Measurements from ENCODE around the gene PRAMEF12. TPM values are rescaled to one million over a fixed set of nuclear protein-coding genes. Genes with fewer than 3 reads are reported as not detected.
"Not testable (repeated sequence)": the region's sequence is repeated elsewhere in the genome, so short reads cannot be mapped to it uniquely, and the experiment has no call there.

Gene PRAMEF12
- total RNA-seq, 1 donor from 2014 or later, result not detected

DNA sequence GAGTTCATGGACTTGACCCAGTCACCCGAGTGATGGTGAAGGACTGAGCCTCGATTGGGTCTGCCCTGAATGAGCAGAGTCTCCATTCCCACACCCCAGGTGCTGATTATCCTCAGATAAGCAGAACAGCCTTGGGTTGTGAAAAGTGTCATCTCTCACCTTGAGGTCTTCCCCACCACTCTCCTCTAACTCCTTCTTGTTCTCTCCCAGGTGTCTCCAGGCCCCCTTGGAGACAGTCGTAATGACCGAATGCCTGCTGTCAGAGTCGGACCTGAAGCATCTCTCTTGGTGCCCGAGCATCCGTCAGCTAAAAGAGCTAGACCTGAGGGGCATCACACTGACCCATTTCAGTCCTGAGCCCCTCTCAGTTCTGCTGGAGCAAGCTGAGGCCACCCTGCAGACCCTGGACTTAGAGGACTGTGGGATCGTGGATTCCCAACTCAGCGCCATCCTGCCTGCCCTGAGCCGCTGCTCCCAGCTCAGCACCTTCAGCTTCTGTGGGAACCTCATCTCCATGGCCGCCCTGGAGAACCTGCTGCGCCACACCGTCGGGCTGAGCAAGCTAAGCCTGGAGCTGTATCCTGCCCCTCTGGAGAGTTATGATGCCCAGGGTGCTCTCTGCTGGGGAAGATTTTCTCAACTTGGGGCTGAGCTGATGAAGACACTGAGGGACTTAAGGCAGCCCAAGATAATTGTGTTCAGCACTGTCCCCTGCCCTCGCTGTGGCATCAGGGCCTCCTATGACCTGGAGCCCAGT is 3.4 kb downstream of the PRAMEF12 start:
- no peak for DNase-seq

DNA sequence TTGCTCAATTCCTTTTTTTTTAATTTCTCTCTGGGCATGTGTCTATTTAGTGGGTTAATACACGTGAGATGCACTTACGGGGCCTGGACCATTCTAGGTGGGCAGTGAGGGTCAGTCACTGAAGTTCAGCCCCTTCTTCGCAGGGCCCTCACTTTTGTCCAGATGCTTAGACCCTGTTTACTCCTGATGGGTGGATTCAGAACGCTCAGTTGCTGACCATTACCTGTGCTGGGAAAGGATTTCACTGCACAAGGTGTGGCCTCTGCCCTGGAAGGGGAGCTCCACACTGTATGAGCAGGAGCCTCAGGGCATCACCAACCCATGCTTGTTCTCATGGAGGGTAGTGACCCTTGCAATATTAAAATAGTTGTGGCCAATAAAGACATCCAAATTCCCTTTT is 4.5 kb downstream of the PRAMEF12 start:
- Histone ChIP-seq H3K27me3 (no peaks in the 10 kb centered on the region), H3K4me3 (no peak overlapping the region), H3K36me3 (no peaks in the 10 kb centered on the region), H3K9me3 (no peaks in the 10 kb centered on the region), H3K4me1 (no peaks in the 10 kb centered on the region), H3K27ac (no peak overlapping the region)
- intact Hi-C loops (cut with DNase I), result no loop called here
- DNase-seq (no peak), ATAC-seq (no peak)
- TF ChIP-seq, protein P1, sequence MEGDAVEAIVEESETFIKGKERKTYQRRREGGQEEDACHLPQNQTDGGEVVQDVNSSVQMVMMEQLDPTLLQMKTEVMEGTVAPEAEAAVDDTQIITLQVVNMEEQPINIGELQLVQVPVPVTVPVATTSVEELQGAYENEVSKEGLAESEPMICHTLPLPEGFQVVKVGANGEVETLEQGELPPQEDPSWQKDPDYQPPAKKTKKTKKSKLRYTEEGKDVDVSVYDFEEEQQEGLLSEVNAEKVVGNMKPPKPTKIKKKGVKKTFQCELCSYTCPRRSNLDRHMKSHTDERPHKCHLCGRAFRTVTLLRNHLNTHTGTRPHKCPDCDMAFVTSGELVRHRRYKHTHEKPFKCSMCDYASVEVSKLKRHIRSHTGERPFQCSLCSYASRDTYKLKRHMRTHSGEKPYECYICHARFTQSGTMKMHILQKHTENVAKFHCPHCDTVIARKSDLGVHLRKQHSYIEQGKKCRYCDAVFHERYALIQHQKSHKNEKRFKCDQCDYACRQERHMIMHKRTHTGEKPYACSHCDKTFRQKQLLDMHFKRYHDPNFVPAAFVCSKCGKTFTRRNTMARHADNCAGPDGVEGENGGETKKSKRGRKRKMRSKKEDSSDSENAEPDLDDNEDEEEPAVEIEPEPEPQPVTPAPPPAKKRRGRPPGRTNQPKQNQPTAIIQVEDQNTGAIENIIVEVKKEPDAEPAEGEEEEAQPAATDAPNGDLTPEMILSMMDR (IDR thresholded peaks at IDR 0.05), result no peak

More for the DNA sequence above, 3.4 kb downstream of the PRAMEF12 start:
- no peaks in the 10 kb centered on the region for H3K27me3 ChIP-seq
- H3K36me3 ChIP-seq, result no peaks in the 10 kb centered on the region
- H3K27ac ChIP-seq, result no peak overlapping the region
- no peaks in the 10 kb centered on the region for H3K9me3 ChIP-seq
- H3K4me3 ChIP-seq, result no peak overlapping the region
- H3K4me1 ChIP-seq, result no peaks in the 10 kb centered on the region
- intact Hi-C loops (cut with DNase I), result no loop called here
- TF ChIP-seq, protein P1 (IDR thresholded peaks at IDR 0.05), result no peak
- ATAC-seq, result no peak

DNA sequence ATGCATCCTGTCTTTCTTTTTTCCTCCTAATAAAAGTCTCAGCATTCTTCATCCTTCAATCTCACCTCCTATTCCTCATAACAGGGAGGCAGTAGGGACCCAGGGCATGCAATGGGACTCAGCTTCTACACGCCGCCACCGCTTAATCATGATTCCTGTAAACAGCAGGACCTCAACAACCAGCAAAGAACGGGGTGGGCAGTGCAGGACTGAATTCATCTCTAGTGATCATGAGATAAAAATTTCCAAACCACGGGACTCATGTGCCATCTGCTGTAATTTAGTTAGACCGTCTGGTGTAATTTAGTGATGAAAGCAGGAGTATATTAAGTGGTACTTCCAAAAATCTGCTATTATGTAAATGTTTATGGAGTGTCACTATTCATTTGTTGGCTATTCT is 5.4 kb downstream of the PRAMEF12 start:
- H3K27ac ChIP-seq, result no peak overlapping the region
- H3K36me3 ChIP-seq, result no peaks in the 10 kb centered on the region
- H3K4me1 ChIP-seq, result no peaks in the 10 kb centered on the region
- intact Hi-C loops (cut with DNase I), result no loop called here
- TF ChIP-seq, protein P1 (IDR thresholded peaks at IDR 0.05), result no peak
- peaks cover under 1% of the 10 kb centered on the region for H3K9me3 ChIP-seq
- no peak for ATAC-seq
- no peak for DNase-seq
- H3K4me3 ChIP-seq, result no peak overlapping the region
- no peaks in the 10 kb centered on the region for H3K27me3 ChIP-seq

DNA sequence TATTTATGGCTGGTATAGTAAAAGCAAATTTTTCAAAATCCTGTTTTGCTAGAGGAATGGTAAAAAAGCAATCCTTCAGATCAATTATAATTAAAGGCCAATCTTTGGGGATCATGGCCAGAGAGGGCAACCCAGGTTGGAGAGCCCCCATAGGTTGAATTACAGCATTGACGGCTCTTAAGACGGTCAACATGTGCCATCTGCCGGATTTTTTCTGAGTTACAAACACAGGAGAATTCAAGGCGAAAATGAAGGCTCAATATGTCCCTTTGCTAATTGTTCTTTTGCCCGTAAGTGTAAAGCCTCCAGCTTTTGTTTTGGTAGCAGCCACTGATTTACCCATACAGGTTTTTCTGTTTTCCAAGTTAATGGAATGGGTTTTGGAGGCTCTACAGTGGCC is 8.0 kb downstream of the PRAMEF12 start:
- ATAC-seq; H3K27me3 ChIP-seq; intact Hi-C loops (cut with DNase I); H3K4me3 ChIP-seq; H3K36me3 ChIP-seq; H3K4me1 ChIP-seq; DNase-seq; H3K27ac ChIP-seq: not testable (repeated sequence)
- peaks cover 21% of the 10 kb centered on the region for H3K9me3 ChIP-seq

DNA sequence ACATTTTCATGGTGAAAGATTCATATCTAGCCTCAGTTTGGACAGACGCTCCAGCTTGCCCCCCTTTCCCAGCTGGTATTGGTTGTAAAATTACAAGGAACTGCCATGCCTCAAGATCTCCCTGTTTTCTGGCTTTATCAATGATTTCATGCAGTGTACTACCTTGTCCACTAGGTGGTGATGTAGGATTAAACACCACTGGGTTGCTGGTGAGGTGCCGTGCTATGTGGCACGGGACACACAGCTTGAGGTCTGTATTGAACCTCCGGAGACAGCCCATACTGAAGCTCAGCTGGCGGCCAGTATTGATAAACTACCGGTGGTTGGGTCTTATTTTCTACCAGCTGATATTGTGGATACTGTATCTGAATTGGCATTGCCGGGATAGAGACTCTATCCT is 10.2 kb downstream of the PRAMEF12 start:
- H3K9me3 ChIP-seq, result peaks cover 21% of the 10 kb centered on the region
- H3K27ac ChIP-seq; intact Hi-C loops (cut with DNase I); H3K27me3 ChIP-seq; H3K4me1 ChIP-seq; H3K36me3 ChIP-seq; ATAC-seq; DNase-seq; H3K4me3 ChIP-seq: not testable (repeated sequence)

DNA sequence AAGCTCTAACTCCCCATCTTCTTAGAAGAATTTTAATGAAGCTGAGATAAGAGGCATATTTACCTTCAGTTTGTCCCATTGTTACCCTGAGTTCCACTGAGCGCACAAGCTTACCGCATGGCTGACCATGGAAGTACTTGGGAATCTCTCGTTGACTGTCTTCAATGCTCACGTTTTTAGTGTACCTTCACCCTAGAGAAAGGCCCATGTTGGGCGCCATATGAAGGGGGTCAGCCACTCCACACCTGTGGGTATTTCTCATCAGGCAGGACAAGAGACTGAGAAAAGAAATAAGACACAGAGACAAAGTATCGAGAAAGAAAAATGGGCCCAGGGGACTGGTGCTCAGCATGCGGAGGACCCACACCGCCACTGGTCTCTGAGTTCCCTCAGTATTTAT is 11.2 kb downstream of the PRAMEF12 start:
- H3K36me3 ChIP-seq; DNase-seq; H3K4me1 ChIP-seq; intact Hi-C loops (cut with DNase I); H3K4me3 ChIP-seq; ATAC-seq; H3K27ac ChIP-seq; H3K27me3 ChIP-seq: not testable (repeated sequence)
- H3K9me3 ChIP-seq, result peaks cover 21% of the 10 kb centered on the region

DNA sequence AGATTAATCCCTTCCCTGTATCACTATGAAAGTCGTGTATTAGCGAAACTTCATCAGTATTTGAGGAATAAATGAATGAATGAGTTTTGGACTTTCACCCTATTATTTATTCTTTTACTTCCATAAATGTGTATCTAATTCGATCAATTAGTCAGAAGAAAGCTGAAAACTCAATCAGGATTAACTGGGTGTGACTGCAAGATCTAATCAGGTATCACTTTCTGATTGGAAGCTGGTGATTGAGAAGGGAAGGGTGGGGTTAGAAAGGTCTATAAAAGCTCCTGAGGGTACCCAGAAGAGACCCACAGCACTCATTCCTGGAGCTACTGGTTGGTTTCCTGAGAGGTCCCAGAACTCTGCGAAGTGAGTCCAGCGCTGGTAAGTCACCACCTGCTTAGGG is 17.6 kb downstream of the PRAMEF12 start, which contains the start of gene PRAMEF1:
Gene PRAMEF1 (plus strand): TSS at position 301 of the 400 bp plus-strand sequence. CDS start 1,831 bp downstream, outside the sequence.
- ATAC-seq; H3K9me3 ChIP-seq; H3K4me1 ChIP-seq; intact Hi-C loops (cut with DNase I); H3K27ac ChIP-seq; H3K27me3 ChIP-seq; DNase-seq; H3K36me3 ChIP-seq; H3K4me3 ChIP-seq: not testable (repeated sequence)

Measured in upper lobe of right lung (tissue), 1 donor.